Neural cell (in vitro differentiated cells): Measurements from ENCODE around the gene CHCHD10. TPM values are rescaled to one million over a fixed set of nuclear protein-coding genes. Genes with fewer than 3 reads are reported as not detected.

Experiments used
- H2AFZ ChIP-seq: fragments of 200-600, 300-800 bp; sonication (generic), shearing (Covaris generic); 2 replicates; pipeline ENCODE4 v1.6.0; 2014; ENCODE audit warnings: low read depth, mild to moderate bottlenecking, antibody characterized with exemption, low read length, moderate library complexity
- H3F3A ChIP-seq: fragments of 200-600 bp; shearing (Covaris generic); 2 replicates; pipeline ENCODE4 v1.6.1; 2016; ENCODE audit warnings: mild to moderate bottlenecking, moderate library complexity, mixed read lengths, antibody characterized with exemption, low read length; ENCODE audit not compliant: insufficient read depth, poor library complexity, severe bottlenecking
- H3K27ac ChIP-seq: fragments of 200-600, 300-800 bp; sonication (generic), shearing (Covaris generic); 2 replicates; pipeline ENCODE4 v1.5.1; 2014; ENCODE audit warnings: mild to moderate bottlenecking, low read length, moderate library complexity
- H3K27me3 ChIP-seq: fragments of 300-800, 200-600 bp; sonication (generic), shearing (Covaris generic); 2 replicates; pipeline ENCODE4 v1.6.0; 2014; ENCODE audit warnings: mild to moderate bottlenecking, low read depth, low read length, moderate library complexity; ENCODE audit not compliant: insufficient read depth
- H3K36me3 ChIP-seq: fragments of 300-800, 200-600 bp; sonication (generic), shearing (Covaris generic); 2 replicates; pipeline ENCODE4 v1.5.1; 2014; ENCODE audit warnings: mild to moderate bottlenecking, antibody characterized with exemption, low read length, moderate library complexity; ENCODE audit not compliant: insufficient read depth
- H3K4me2 ChIP-seq: fragments of 300-800, 200-600 bp; sonication (generic), shearing (Covaris generic); 2 replicates; pipeline ENCODE4 v1.6.0; 2014; ENCODE audit warnings: mild to moderate bottlenecking, low read length
- H3K4me3 ChIP-seq: fragments of 300-800, 200-600 bp; sonication (generic), shearing (Covaris generic); 2 replicates; pipeline ENCODE4 v1.5.1; 2014; ENCODE audit warnings: mild to moderate bottlenecking, low read length, moderate library complexity
- H3K79me2 ChIP-seq: fragments of 200-600 bp; shearing (Covaris generic); replicated peaks from 2 replicates; pipeline ENCODE4 v1.6.0; 2014; ENCODE audit warnings: mild to moderate bottlenecking, low read length, moderate library complexity; ENCODE audit not compliant: insufficient read depth
- H3K9ac ChIP-seq: fragments of 300-800, 200-600 bp; sonication (generic), shearing (Covaris generic); 2 replicates; pipeline ENCODE4 v1.6.1; 2016; ENCODE audit warnings: mild to moderate bottlenecking, low read length, mixed read lengths
- H3K9me2 ChIP-seq: fragments of 200-600 bp; shearing (Covaris generic); 2 replicates; pipeline ENCODE4 v1.6.1; 2016; ENCODE audit warnings: mild to moderate bottlenecking, low read length, mixed read lengths; ENCODE audit not compliant: insufficient read depth
- H3K9me3 ChIP-seq: fragments of 200-600, 300-800 bp; sonication (generic), shearing (Covaris generic); 2 replicates; pipeline ENCODE4 v1.6.1; 2016; ENCODE audit warnings: mild to moderate bottlenecking, mixed run types, low read length, moderate library complexity, mixed read lengths
- H4K20me1 ChIP-seq: fragments of 200-600 bp; shearing (Covaris generic); 2 replicates; pipeline ENCODE4 v1.6.1; 2016; ENCODE audit warnings: mild to moderate bottlenecking, mixed run types; ENCODE audit not compliant: insufficient read depth
- CTCF ChIP-seq: fragments of 450-650 bp; IDR thresholded peaks from 2 replicates; pipeline ENCODE4 v1.5.1; 2014; ENCODE audit warnings: antibody characterized with exemption, mild to moderate bottlenecking, moderate library complexity; ENCODE audit not compliant: poor library complexity, severe bottlenecking
- EP300 ChIP-seq: fragments of 450-650 bp; conservative IDR thresholded peaks from 2 replicates; pipeline ENCODE4 v1.6.1; 2014; ENCODE audit warnings: antibody characterized with exemption, mild to moderate bottlenecking, moderate library complexity; ENCODE audit not compliant: poor library complexity, severe bottlenecking
- MXI1 ChIP-seq: fragments of 450-650 bp; conservative IDR thresholded peaks from 2 replicates; pipeline ENCODE4 v1.6.1; 2014; ENCODE audit warnings: antibody characterized with exemption, mild to moderate bottlenecking; ENCODE audit not compliant: poor library complexity, severe bottlenecking
- POLR2AphosphoS5 ChIP-seq: IDR thresholded peaks from 2 replicates; pipeline ENCODE4 v1.6.1; 2012
- RAD21 ChIP-seq: fragments of 450-650 bp; conservative IDR thresholded peaks from 2 replicates; pipeline ENCODE4 v1.6.1; 2014; ENCODE audit warnings: antibody characterized with exemption, mild to moderate bottlenecking, moderate library complexity
- SMC3 ChIP-seq: fragments of 450-650 bp; conservative IDR thresholded peaks from 2 replicates; pipeline ENCODE4 v1.6.1; 2014; ENCODE audit warnings: antibody characterized with exemption, mild to moderate bottlenecking, moderate library complexity; ENCODE audit not compliant: poor library complexity
- TAF1 ChIP-seq: IDR thresholded peaks from 2 replicates; pipeline ENCODE4 v1.6.1; 2012; ENCODE audit warnings: low read depth
- polyA plus RNA-seq: library from polyadenylated mRNA; depleted of rRNA; stranded (reverse); fragments of >200 nt; gene quantifications from 2 replicates; pipeline ENCODE4 v1.2.3, GENCODE V29; 2014

Gene CHCHD10
- polyA plus RNA-seq, 1 donor from 2014 or later = not detected

GRCh38 chr22:23764899-23765881, 2.6 kb downstream of the CHCHD10 start:
- Histone ChIP-seq H3K27me3 (no peaks in the 10 kb centered on the region), H3K36me3 (no peaks in the 10 kb centered on the region), H3F3A (no peaks in the 10 kb centered on the region), H3K4me2 (no peak overlapping the region), H2AFZ (no peak overlapping the region), H3K9me3 (no peaks in the 10 kb centered on the region), H3K9me2 (no peaks in the 10 kb centered on the region), H3K9ac (no peak overlapping the region), H3K79me2 (no peaks in the 10 kb centered on the region), H3K27ac (no peak overlapping the region), H4K20me1 (no peaks in the 10 kb centered on the region), H3K4me3 (no peak overlapping the region)
- TF ChIP-seq POLR2AphosphoS5 (no peak), MXI1 (no peak), RAD21 (no peak), EP300 (no peak)

- TF ChIP-seq TAF1 (no peak), RAD21 (no peak), CTCF (no peak), POLR2AphosphoS5 (no peak), SMC3 (no peak)
- Histone ChIP-seq H3K79me2 (no peaks in the 10 kb centered on the region), H4K20me1 (no peaks in the 10 kb centered on the region), H3K27me3 (no peaks in the 10 kb centered on the region), H3F3A (no peaks in the 10 kb centered on the region), H3K36me3 (no peaks in the 10 kb centered on the region), H3K9ac (no peak overlapping the region), H3K9me3 (no peaks in the 10 kb centered on the region), H3K4me2 (no peak overlapping the region), H2AFZ (no peak overlapping the region), H3K27ac (no peak overlapping the region), H3K4me3 (no peak overlapping the region), H3K9me2 (no peaks in the 10 kb centered on the region)
Observed at GRCh38 chr22:23763954-23764353, 3.8 kb downstream of the CHCHD10 start.

- Histone ChIP-seq H3K27me3 (no peaks in the 10 kb centered on the region), H2AFZ (no peak overlapping the region), H3K9ac (no peak overlapping the region), H3K79me2 (no peaks in the 10 kb centered on the region), H3K4me3 (no peak overlapping the region), H3K4me2 (no peak overlapping the region), H3K9me2 (no peaks in the 10 kb centered on the region), H3F3A (no peaks in the 10 kb centered on the region), H3K27ac (no peak overlapping the region), H4K20me1 (no peaks in the 10 kb centered on the region), H3K9me3 (no peaks in the 10 kb centered on the region), H3K36me3 (no peaks in the 10 kb centered on the region)
- TF ChIP-seq SMC3 (no peak), TAF1 (no peak), POLR2AphosphoS5 (no peak), EP300 (no peak)
Observed at GRCh38 chr22:23763579-23763945, 4.2 kb downstream of the CHCHD10 start.
